Left ventricle myocardium inferior (tissue), 1 donor: ENCODE data around the gene UMPS. TPM values are rescaled to one million over a fixed set of nuclear protein-coding genes. Genes with fewer than 3 reads are reported as not detected.
A peak's percentile ranks its signal among the peaks of the same experiment; 100 is the strongest.

Source experiments
- DNase-seq: peaks from one replicate; pipeline ENCODE4 v3.0.0-alpha.2; 2020
- H3K27ac ChIP-seq: fragments of 200-600 bp; replicated peaks from 2 replicates; pipeline ENCODE4 v1.8.0; 2021
- H3K27me3 ChIP-seq: fragments of 200-600 bp; 2 replicates; pipeline ENCODE4 v1.8.0; 2021; ENCODE audit warnings: low read depth
- H3K36me3 ChIP-seq: fragments of 200-600 bp; 2 replicates; pipeline ENCODE4 v1.8.0; 2021
- H3K4me1 ChIP-seq: fragments of 200-600 bp; 2 replicates; pipeline ENCODE4 v1.8.0; 2021
- H3K4me3 ChIP-seq: fragments of 200-600 bp; 2 replicates; pipeline ENCODE4 v1.8.0; 2021; ENCODE audit warnings: mild to moderate bottlenecking, moderate library complexity
- H3K9me3 ChIP-seq: fragments of 200-600 bp; replicated peaks from 2 replicates; pipeline ENCODE4 v1.8.0; 2021
- intact Hi-C: fragments of 100-400 bp; cut with micrococcal nuclease; formaldehyde crosslinking; loops from one replicate; pipeline ENCODE4 v1.11.0; 2022
- total RNA-seq: library from RNA; stranded (reverse); fragmentation: NEBNext Ultra II Directional; extraction: Animal tissue kit (Norgen Biotek cat#: 25700); gene quantifications from one replicate; pipeline ENCODE4 v1.2.1, GENCODE V29; 2021
- TF ChIP-seq, protein P1 (sequence below): fragments of 200-600 bp; IDR thresholded peaks from 2 replicates; pipeline ENCODE4 v1.8.0; 2021; ENCODE audit warnings: antibody characterized with exemption, mild to moderate bottlenecking, borderline replicate concordance
- donor health status: DM: no; HTN: yes; CAD: no; lungs with severe emphysema.

UMPS gene
- total RNA-seq, 1 donor from 2014 or later, result 9.0 TPM

GRCh38 chr3:124707656-124708062 is 22.6 kb upstream of the UMPS start:
- no peaks in the 10 kb centered on the region for H3K9me3 ChIP-seq
- peaks cover under 1% of the 10 kb centered on the region for H3K36me3 ChIP-seq
- H3K27me3 ChIP-seq, result no peaks in the 10 kb centered on the region
- no peak for DNase-seq
- no peaks in the 10 kb centered on the region for H3K4me1 ChIP-seq
- TF ChIP-seq, protein P1, sequence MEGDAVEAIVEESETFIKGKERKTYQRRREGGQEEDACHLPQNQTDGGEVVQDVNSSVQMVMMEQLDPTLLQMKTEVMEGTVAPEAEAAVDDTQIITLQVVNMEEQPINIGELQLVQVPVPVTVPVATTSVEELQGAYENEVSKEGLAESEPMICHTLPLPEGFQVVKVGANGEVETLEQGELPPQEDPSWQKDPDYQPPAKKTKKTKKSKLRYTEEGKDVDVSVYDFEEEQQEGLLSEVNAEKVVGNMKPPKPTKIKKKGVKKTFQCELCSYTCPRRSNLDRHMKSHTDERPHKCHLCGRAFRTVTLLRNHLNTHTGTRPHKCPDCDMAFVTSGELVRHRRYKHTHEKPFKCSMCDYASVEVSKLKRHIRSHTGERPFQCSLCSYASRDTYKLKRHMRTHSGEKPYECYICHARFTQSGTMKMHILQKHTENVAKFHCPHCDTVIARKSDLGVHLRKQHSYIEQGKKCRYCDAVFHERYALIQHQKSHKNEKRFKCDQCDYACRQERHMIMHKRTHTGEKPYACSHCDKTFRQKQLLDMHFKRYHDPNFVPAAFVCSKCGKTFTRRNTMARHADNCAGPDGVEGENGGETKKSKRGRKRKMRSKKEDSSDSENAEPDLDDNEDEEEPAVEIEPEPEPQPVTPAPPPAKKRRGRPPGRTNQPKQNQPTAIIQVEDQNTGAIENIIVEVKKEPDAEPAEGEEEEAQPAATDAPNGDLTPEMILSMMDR, result no peak
- H3K27ac ChIP-seq, result no peak overlapping the region
- intact Hi-C loops, result no loop called here
- H3K4me3 ChIP-seq, result no peak overlapping the region

DNA sequence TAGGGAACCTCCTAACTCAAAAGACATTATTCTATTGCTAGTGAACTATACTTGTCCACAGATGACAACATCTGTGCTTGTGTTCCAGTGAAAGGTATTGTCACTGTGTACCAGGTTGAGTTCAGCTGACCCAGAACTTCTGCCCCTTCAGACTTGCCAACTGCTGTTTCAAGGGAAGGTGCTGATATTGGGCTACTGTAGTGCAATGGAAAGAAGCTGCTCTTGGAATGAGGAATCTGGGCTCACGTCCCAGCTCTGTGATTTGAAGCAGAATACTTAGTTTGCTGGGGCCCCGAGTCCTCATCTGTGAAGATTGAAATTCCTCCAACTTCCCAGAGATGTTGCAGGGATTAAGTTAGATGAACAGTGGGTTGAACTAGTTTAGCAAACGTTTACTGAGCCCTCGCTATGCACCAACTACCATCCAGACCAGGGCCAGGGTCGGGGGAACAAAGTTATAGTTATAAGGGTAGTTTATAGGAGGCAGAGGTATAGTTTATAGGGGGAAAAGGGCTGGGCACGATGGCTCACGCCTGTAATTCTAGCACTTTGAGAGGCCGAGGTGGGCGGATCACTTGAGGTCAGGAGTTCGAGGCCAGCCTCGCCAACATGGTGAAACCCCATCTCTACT is 15.9 kb upstream of the UMPS start:
- Histone ChIP-seq H3K9me3 (no peaks in the 10 kb centered on the region), H3K4me3 (no peak overlapping the region), H3K36me3 (peaks cover 31% of the 10 kb centered on the region), H3K27ac (peak overlapping the region; percentile 56), H3K27me3 (no peaks in the 10 kb centered on the region), H3K4me1 (peaks cover 14% of the 10 kb centered on the region)
- DNase-seq, result no peak
- TF ChIP-seq, protein P1, result no peak
- intact Hi-C loops, result no loop called here

- no peaks in the 10 kb centered on the region for H3K27me3 ChIP-seq
- no peaks in the 10 kb centered on the region for H3K9me3 ChIP-seq
- H3K4me3 ChIP-seq, result no peak overlapping the region
- H3K36me3 ChIP-seq, result peaks cover 23% of the 10 kb centered on the region
- TF ChIP-seq, protein P1, result no peak
- DNase-seq, result no peak
- H3K4me1 ChIP-seq, result no peaks in the 10 kb centered on the region
- no peak overlapping the region for H3K27ac ChIP-seq
- intact Hi-C loops, result no loop called here
Measured at GRCh38 chr3:124722589-124722988, 7.7 kb upstream of the UMPS start.

DNA sequence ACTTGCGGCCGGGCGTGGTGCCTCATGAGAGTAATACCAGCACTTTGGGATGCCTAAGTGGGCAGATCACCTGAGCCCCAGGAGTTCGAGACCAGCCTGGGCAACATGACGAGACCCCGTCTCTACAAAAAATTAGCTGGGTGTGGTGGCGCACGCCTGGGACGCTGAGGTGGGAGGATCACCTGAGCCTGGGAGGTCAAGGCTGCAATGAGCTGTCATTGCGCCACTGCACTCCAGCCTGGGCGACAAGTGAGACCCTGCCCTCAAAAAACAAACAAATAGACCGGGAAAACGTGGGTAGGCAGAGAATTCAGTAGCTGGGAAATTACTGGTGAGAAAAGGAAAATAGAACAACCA is 667 bp downstream of the UMPS start:
- peaks cover 3% of the 10 kb centered on the region for H3K36me3 ChIP-seq
- H3K4me3 ChIP-seq, result peak overlapping the region; percentile 91
- H3K9me3 ChIP-seq, result no peaks in the 10 kb centered on the region
- DNase-seq, result no peak
- H3K27me3 ChIP-seq, result peaks cover 6% of the 10 kb centered on the region
- H3K4me1 ChIP-seq, result peaks cover 30% of the 10 kb centered on the region
- peak overlapping the region; percentile 82 for H3K27ac ChIP-seq
- TF ChIP-seq, protein P1, result no peak
- intact Hi-C loops, result no loop called here

DNA sequence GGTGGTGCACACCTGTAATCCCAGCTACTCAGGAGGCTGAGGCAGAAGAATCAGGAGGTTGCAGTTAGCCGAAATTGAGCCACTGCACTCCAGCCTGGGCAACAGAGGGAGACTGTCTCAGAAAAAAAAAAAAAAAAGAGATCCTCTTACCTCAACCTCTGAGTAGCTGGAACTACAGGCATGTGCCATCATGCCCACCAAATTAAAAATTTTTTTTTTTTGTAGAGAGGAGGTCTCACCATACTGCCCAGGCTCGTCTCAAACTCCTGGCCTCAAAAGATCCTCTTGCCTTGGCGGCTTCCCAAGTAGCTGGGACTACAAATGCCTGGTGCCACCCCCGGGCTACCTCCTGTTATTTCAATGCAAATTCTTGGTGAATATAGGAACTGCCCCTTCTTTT is 1.5 kb downstream of the UMPS start:
- TF ChIP-seq, protein P1, result no peak
- H3K27me3 ChIP-seq, result peaks cover 6% of the 10 kb centered on the region
- no peak for DNase-seq
- H3K4me1 ChIP-seq, result peaks cover 30% of the 10 kb centered on the region
- intact Hi-C loops, result no loop called here
- H3K4me3 ChIP-seq, result peak overlapping the region; percentile 91
- H3K27ac ChIP-seq, result no peak overlapping the region
- no peaks in the 10 kb centered on the region for H3K9me3 ChIP-seq
- H3K36me3 ChIP-seq, result peaks cover 10% of the 10 kb centered on the region
